ENCODE measurements around the gene NCOA6.
"Not testable (repeated sequence)": the region's sequence is repeated elsewhere in the genome, so short reads cannot be mapped to it uniquely, and the experiment has no call there.

Gene NCOA6

GRCh38 chr20:34815636-34816035, 9.8 kb downstream of the NCOA6 start:
- TF ChIP-seq, protein P1, sequence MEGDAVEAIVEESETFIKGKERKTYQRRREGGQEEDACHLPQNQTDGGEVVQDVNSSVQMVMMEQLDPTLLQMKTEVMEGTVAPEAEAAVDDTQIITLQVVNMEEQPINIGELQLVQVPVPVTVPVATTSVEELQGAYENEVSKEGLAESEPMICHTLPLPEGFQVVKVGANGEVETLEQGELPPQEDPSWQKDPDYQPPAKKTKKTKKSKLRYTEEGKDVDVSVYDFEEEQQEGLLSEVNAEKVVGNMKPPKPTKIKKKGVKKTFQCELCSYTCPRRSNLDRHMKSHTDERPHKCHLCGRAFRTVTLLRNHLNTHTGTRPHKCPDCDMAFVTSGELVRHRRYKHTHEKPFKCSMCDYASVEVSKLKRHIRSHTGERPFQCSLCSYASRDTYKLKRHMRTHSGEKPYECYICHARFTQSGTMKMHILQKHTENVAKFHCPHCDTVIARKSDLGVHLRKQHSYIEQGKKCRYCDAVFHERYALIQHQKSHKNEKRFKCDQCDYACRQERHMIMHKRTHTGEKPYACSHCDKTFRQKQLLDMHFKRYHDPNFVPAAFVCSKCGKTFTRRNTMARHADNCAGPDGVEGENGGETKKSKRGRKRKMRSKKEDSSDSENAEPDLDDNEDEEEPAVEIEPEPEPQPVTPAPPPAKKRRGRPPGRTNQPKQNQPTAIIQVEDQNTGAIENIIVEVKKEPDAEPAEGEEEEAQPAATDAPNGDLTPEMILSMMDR (IDR thresholded peaks at IDR 0.05; ENCODE audit: low read depth, low read length, poor library complexity, severe bottlenecking) = no peak
- no peak for TF ChIP-seq EZH2phosphoT487 (IDR thresholded peaks at IDR 0.05; ENCODE audit: borderline replicate concordance, low read length)
- Histone ChIP-seq H3K27me3 (ENCODE audit: control insufficient read depth, low read length) (no peaks in the 10 kb centered on the region), H3K36me3 (ENCODE audit: control insufficient read depth, low read length) (no peaks in the 10 kb centered on the region), H3F3A (ENCODE audit: control insufficient read depth, insufficient read depth) (no peaks in the 10 kb centered on the region), H3K27ac (ENCODE audit: low read depth, low read length) (no peak overlapping the region), H3K4me2 (ENCODE audit: low read length) (no peak overlapping the region), H3K4me3 (ENCODE audit: low read length) (no peak overlapping the region), H3K9me2 (replicated peaks; ENCODE audit: control insufficient read depth, low read length) (no peaks in the 10 kb centered on the region), H3K79me2 (ENCODE audit: control insufficient read depth, low read length) (peaks cover 90% of the 10 kb centered on the region), H3K9me3 (ENCODE audit: control insufficient read depth, insufficient read depth, low read length) (no peaks in the 10 kb centered on the region), H4K20me1 (ENCODE audit: control insufficient read depth, insufficient read depth, low read depth, low read length) (no peaks in the 10 kb centered on the region), H3K4me1 (ENCODE audit: control insufficient read depth, low read length) (no peaks in the 10 kb centered on the region)

DNA sequence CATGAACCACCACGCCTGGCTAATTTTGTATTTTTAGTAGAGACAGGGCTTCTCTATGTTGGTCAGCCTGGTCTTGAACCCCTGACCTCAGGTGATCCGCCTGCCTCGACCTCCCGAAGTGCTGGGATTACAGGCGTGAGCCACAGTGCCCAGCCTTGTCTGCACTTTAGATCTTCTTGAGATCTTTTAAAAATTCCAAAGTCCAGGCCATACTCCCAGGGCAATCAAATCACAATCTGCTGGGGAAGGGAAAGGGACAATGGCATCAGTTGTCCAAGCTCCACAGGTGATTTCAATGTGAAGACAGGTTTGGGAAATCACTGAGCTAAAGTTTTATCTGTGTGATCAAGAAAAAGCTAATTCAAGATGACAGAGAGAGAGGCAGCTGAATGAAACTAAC, 16.9 kb downstream of the NCOA6 start:
- Histone ChIP-seq H3K4me1 (ENCODE audit: control insufficient read depth, low read length) (peaks cover 4% of the 10 kb centered on the region; the same call in 1 of the 2 replicates), H3F3A (ENCODE audit: control insufficient read depth, insufficient read depth) (no peaks in the 10 kb centered on the region), H3K9me3 (ENCODE audit: control insufficient read depth, insufficient read depth, low read length) (no peaks in the 10 kb centered on the region), H3K9me2 (replicated peaks; ENCODE audit: control insufficient read depth, low read length) (no peaks in the 10 kb centered on the region), H3K36me3 (ENCODE audit: control insufficient read depth, low read length) (no peaks in the 10 kb centered on the region), H4K20me1 (ENCODE audit: control insufficient read depth, insufficient read depth, low read depth, low read length) (0 out of 2 replicates have a peak, but pooled peaks cover 3% of the 10 kb centered on the region), H3K4me2 (ENCODE audit: low read length) (no peak overlapping the region), H3K27ac (ENCODE audit: low read depth, low read length) (no peak overlapping the region), H3K79me2 (ENCODE audit: control insufficient read depth, low read length) (peaks cover 60% of the 10 kb centered on the region), H3K4me3 (ENCODE audit: low read length) (no peak overlapping the region), H3K27me3 (ENCODE audit: control insufficient read depth, low read length) (no peaks in the 10 kb centered on the region)
- no peak for TF ChIP-seq EZH2phosphoT487 (IDR thresholded peaks at IDR 0.05; ENCODE audit: borderline replicate concordance, low read length)
- TF ChIP-seq, protein P1 (IDR thresholded peaks at IDR 0.05; ENCODE audit: low read depth, low read length, poor library complexity, severe bottlenecking) = no peak

GRCh38 chr20:34807944-34808465, 17.4 kb downstream of the NCOA6 start:
- not testable (repeated sequence) for H3K9me2 ChIP-seq (replicated peaks; ENCODE audit: control insufficient read depth, low read length); H3K4me1 ChIP-seq (ENCODE audit: control insufficient read depth, low read length); H3K9me3 ChIP-seq (ENCODE audit: control insufficient read depth, insufficient read depth, low read length); H3K27me3 ChIP-seq (ENCODE audit: control insufficient read depth, low read length); H3K4me3 ChIP-seq (ENCODE audit: low read length); H3K27ac ChIP-seq (ENCODE audit: low read depth, low read length); H3K36me3 ChIP-seq (ENCODE audit: control insufficient read depth, low read length); H4K20me1 ChIP-seq (ENCODE audit: control insufficient read depth, insufficient read depth, low read depth, low read length); H3F3A ChIP-seq (ENCODE audit: control insufficient read depth, insufficient read depth); H3K4me2 ChIP-seq (ENCODE audit: low read length)
- peaks cover 58% of the 10 kb centered on the region for H3K79me2 ChIP-seq (ENCODE audit: control insufficient read depth, low read length)

GRCh38 chr20:34806255-34806654, 19.2 kb downstream of the NCOA6 start:
- Histone ChIP-seq H3K4me3 (ENCODE audit: low read length) (no peak overlapping the region), H3K4me2 (ENCODE audit: low read length) (no peak overlapping the region), H3K27me3 (ENCODE audit: control insufficient read depth, low read length) (no peaks in the 10 kb centered on the region), H3K4me1 (ENCODE audit: control insufficient read depth, low read length) (peaks cover 4% of the 10 kb centered on the region; the same call in 1 of the 2 replicates), H3K9me3 (ENCODE audit: control insufficient read depth, insufficient read depth, low read length) (no peaks in the 10 kb centered on the region), H3F3A (ENCODE audit: control insufficient read depth, insufficient read depth) (no peaks in the 10 kb centered on the region), H3K36me3 (ENCODE audit: control insufficient read depth, low read length) (no peaks in the 10 kb centered on the region), H3K9me2 (replicated peaks; ENCODE audit: control insufficient read depth, low read length) (no peaks in the 10 kb centered on the region), H4K20me1 (ENCODE audit: control insufficient read depth, insufficient read depth, low read depth, low read length) (0 out of 2 replicates have a peak, but pooled peaks cover 3% of the 10 kb centered on the region), H3K27ac (ENCODE audit: low read depth, low read length) (no peak overlapping the region), H3K79me2 (ENCODE audit: control insufficient read depth, low read length) (peaks cover 53% of the 10 kb centered on the region)
- TF ChIP-seq EZH2phosphoT487 (IDR thresholded peaks at IDR 0.05; ENCODE audit: borderline replicate concordance, low read length) = no peak
- TF ChIP-seq, protein P1 (IDR thresholded peaks at IDR 0.05; ENCODE audit: low read depth, low read length, poor library complexity, severe bottlenecking) = no peak

Measured in DOHH2 (cell line).